22Rv1 (cell line): ENCODE measurements around the gene CD44.

Experiments used
- ZFX ChIP-seq: fragments of 450-650 bp; IDR thresholded peaks from 2 replicates; pipeline ENCODE4 v1.6.1; 2017; ENCODE audit warnings: antibody characterized with exemption, borderline replicate concordance
- TF ChIP-seq, protein P1 (sequence below): fragments of 450-650 bp; IDR thresholded peaks from 2 replicates; pipeline ENCODE4 v1.5.1; 2017; ENCODE audit warnings: mild to moderate bottlenecking

DNA sequence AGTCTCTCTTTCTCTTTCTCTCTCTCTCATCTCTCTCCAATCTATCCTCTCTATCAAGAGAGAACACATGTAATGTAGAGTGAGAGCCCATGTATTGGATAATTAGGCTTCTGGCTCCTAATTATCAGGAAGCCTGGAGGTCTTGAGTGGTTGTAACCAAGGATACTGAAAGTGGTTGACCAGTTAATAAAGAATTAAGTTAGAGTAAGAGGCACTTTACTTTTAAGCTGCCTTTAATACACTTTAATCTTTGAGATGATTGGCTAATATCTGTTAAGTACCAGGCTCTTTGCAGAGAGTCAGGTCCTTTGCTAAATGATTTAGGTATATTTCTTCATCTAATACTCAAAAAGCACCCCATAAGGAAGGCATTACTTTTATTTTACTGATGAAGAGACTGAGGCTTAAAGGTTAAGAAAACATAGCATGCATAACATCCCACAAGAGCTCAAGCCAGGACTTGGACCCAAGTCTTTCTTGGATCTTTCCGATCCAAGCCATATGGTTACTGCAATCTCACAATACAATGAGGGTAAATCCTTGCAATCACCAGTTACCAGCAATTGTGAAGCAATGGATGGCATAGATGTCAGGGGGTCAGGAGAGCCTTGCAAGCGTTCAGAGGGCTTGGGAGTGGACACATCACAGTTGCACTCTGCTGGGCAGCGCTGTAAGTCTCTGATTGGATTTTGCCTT is 22.1 kb downstream of the CD44 start:
- TF ChIP-seq, protein P1, sequence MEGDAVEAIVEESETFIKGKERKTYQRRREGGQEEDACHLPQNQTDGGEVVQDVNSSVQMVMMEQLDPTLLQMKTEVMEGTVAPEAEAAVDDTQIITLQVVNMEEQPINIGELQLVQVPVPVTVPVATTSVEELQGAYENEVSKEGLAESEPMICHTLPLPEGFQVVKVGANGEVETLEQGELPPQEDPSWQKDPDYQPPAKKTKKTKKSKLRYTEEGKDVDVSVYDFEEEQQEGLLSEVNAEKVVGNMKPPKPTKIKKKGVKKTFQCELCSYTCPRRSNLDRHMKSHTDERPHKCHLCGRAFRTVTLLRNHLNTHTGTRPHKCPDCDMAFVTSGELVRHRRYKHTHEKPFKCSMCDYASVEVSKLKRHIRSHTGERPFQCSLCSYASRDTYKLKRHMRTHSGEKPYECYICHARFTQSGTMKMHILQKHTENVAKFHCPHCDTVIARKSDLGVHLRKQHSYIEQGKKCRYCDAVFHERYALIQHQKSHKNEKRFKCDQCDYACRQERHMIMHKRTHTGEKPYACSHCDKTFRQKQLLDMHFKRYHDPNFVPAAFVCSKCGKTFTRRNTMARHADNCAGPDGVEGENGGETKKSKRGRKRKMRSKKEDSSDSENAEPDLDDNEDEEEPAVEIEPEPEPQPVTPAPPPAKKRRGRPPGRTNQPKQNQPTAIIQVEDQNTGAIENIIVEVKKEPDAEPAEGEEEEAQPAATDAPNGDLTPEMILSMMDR = no peak
- no peak for TF ChIP-seq ZFX
